Activated gamma-delta T cell treated with Interleukin-2 at 50 U/mL for 16 hours (primary cell): Measurements from ENCODE around the gene GPR141.

ENCODE experiments used
- DNase-seq: peaks from one replicate; pipeline ENCODE4 v3.0.0-alpha.2; 2020

GPR141 gene

DNA sequence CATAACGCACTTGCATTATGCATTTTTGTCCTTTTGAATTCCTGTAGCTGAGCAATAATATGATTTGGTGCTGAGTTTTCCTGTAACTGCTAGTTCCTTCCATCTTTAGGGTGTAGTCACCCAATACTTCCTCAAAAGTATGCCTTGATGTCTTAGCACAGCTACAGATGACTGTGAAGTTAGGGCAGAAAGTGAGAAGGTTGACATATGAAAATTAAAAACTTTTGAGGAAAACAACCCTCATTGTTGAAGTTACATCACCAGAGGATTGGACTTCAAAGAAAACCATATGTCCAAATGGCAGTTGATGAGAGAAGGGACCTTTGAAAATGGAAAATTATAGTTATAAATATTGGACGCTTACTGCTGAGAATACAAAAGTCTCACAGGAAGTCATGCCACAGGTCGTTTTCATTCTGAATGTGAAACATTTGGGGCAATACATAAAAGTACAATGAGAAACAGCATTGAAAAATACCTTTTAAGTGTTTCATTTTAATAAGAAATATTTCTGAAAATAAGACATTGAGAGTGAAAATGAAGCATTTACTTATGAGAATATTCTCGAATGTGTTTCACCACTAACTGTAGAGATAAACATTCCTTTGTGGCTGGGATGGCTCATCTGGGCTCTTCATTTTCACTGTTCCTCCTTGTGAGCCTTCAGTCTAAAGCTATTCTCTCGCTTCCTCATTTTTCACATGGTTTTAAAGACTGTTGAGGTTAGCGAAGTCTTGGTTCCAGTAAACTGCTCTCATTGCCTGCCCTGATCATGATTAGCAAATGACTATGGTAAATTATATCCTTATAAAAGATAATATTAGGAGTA lies 103.4 kb downstream of the GPR141 start:
- no peak for DNase-seq
